WTC11 (cell line): ENCODE measurements around the gene PSMF1. TPM values are rescaled to one million over a fixed set of nuclear protein-coding genes. Genes with fewer than 3 reads are reported as not detected.

ENCODE experiments used
- ATAC-seq: fragments of 200-7000 bp; cut with Tn5 transposase; 2 replicates; pipeline ENCODE4 v1.10.0; 2021; ENCODE audit warnings: mild to moderate bottlenecking, moderate library complexity
- CTCF ChIA-PET: fragments of 300-600 bp; sonication (Branson Sonifier 250); formaldehyde crosslinking; loops from one replicate; lab custom pipeline; 2021; ENCODE audit warnings: antibody characterized with exemption; lab: Charles Lee
- POLR2A ChIA-PET: fragments of 350-600 bp; sonication (Branson Sonifier 250); formaldehyde crosslinking; loops from one replicate; lab custom pipeline; 2021; ENCODE audit warnings: antibody characterized with exemption; lab: Charles Lee
- DNase-seq: peaks from one replicate; pipeline ENCODE4 v3.0.0; 2021; ENCODE audit warnings: low spot score
- H3K27ac Mint-ChIP-seq: 2 replicates; pipeline ENCODE4 v1.8.0; 2021; ENCODE audit warnings: mixed read lengths
- H3K27me3 Mint-ChIP-seq: 2 replicates; pipeline ENCODE4 v1.8.0; 2021; ENCODE audit warnings: low read depth, mild to moderate bottlenecking, moderate library complexity, mixed read lengths
- H3K36me3 Mint-ChIP-seq: 2 replicates; pipeline ENCODE4 v1.8.0; 2021; ENCODE audit warnings: mixed read lengths
- H3K4me1 Mint-ChIP-seq: 2 replicates; pipeline ENCODE4 v1.8.0; 2022; ENCODE audit warnings: mixed read lengths
- H3K4me3 Mint-ChIP-seq: 2 replicates; pipeline ENCODE4 v1.8.0; 2021; ENCODE audit warnings: mild to moderate bottlenecking, moderate library complexity, mixed read lengths
- H3K9me3 Mint-ChIP-seq: 2 replicates; pipeline ENCODE4 v1.8.0; 2021; ENCODE audit warnings: mixed read lengths
- ELF4 ChIP-seq: sonication (generic); formaldehyde crosslinking; IDR thresholded peaks from 2 replicates; pipeline ENCODE4 v1.8.1; 2022; ENCODE audit warnings: low read depth, mild to moderate bottlenecking, moderate library complexity, missing genetic modification reagents
- FOXJ3 ChIP-seq: sonication (generic); formaldehyde crosslinking; IDR thresholded peaks from 2 replicates; pipeline ENCODE4 v1.9.0; 2021; ENCODE audit warnings: missing genetic modification reagents, mild to moderate bottlenecking, borderline replicate concordance
- GRHL2 ChIP-seq: fragments of 250-450 bp; sonication (Bioruptor Pico); IDR thresholded peaks from 2 replicates; pipeline ENCODE4 v1.8.0; 2022; ENCODE audit warnings: mild to moderate bottlenecking, moderate library complexity; ENCODE audit not compliant: insufficient replicate concordance, severe bottlenecking
- IRF2 ChIP-seq: sonication (generic); formaldehyde crosslinking; IDR thresholded peaks from 2 replicates; pipeline ENCODE4 v1.8.0; 2022; ENCODE audit warnings: low read depth, missing genetic modification reagents, borderline replicate concordance
- MYBL2 ChIP-seq: sonication (generic); formaldehyde crosslinking; IDR thresholded peaks from 2 replicates; pipeline ENCODE4 v1.8.1; 2023; ENCODE audit warnings: mild to moderate bottlenecking, moderate library complexity, missing genetic modification reagents
- SMAD3 ChIP-seq: sonication (generic); formaldehyde crosslinking; IDR thresholded peaks from 2 replicates; pipeline ENCODE4 v1.8.0; 2022; ENCODE audit warnings: missing genetic modification reagents, mild to moderate bottlenecking, borderline replicate concordance
- SOX15 ChIP-seq: fragments of 250-450 bp; sonication (Bioruptor Pico); IDR thresholded peaks from 2 replicates; pipeline ENCODE4 v1.9.0; 2021; ENCODE audit warnings: mild to moderate bottlenecking
- TP53 ChIP-seq: sonication (generic); formaldehyde crosslinking; IDR thresholded peaks from 2 replicates; pipeline ENCODE4 v1.8.1; 2023; ENCODE audit warnings: mild to moderate bottlenecking, missing genetic modification reagents
- ZNF423 ChIP-seq: fragments of 250-450 bp; sonication (Bioruptor Pico); IDR thresholded peaks from 2 replicates; pipeline ENCODE4 v2.1.2; 2022; ENCODE audit warnings: mild to moderate bottlenecking, moderate library complexity
- total RNA-seq: library from RNA; stranded (reverse); gene quantifications from 3 replicates; pipeline ENCODE4 v1.2.3, GENCODE V29; 2021
- TF ChIP-seq, protein P1 (sequence below): sonication (generic); formaldehyde crosslinking; IDR thresholded peaks from 2 replicates; pipeline ENCODE4 v1.8.0; 2022; ENCODE audit warnings: mild to moderate bottlenecking, missing genetic modification reagents
- TF ChIP-seq, protein P2 (sequence below): fragments of 250-450 bp; sonication (Bioruptor Pico); conservative IDR thresholded peaks from 2 replicates; pipeline ENCODE4 v1.9.0; 2021; ENCODE audit warnings: mild to moderate bottlenecking
- TF ChIP-seq, protein P3 (sequence below): fragments of 250-450 bp; sonication (Bioruptor Pico); IDR thresholded peaks from 2 replicates; pipeline ENCODE4 v1.9.0; 2021; ENCODE audit warnings: mild to moderate bottlenecking
- TF ChIP-seq, protein P4 (sequence below): sonication (generic); formaldehyde crosslinking; IDR thresholded peaks from 2 replicates; pipeline ENCODE4 v1.8.1; 2023; ENCODE audit warnings: mild to moderate bottlenecking, missing genetic modification reagents
- TF ChIP-seq, protein P5 (sequence below): sonication (generic); formaldehyde crosslinking; IDR thresholded peaks from 2 replicates; pipeline ENCODE4 v1.8.0; 2022; ENCODE audit warnings: mild to moderate bottlenecking, missing genetic modification reagents
- TF ChIP-seq, protein P6 (sequence below): fragments of 250-450 bp; sonication (Bioruptor Pico); IDR thresholded peaks from 2 replicates; pipeline ENCODE4 v1.9.0; 2021; ENCODE audit warnings: mild to moderate bottlenecking
- TF ChIP-seq, protein P7 (sequence below): fragments of 250-450 bp; sonication (Bioruptor Pico); IDR thresholded peaks from 2 replicates; pipeline ENCODE4 v2.1.2; 2022; ENCODE audit warnings: mild to moderate bottlenecking, moderate library complexity
- TF ChIP-seq, protein P8 (sequence below): sonication (generic); formaldehyde crosslinking; IDR thresholded peaks from 2 replicates; pipeline ENCODE4 v1.8.1; 2022; ENCODE audit warnings: mild to moderate bottlenecking, moderate library complexity, missing genetic modification reagents
- TF ChIP-seq, protein P9 (sequence below): sonication (generic); formaldehyde crosslinking; IDR thresholded peaks from 2 replicates; pipeline ENCODE4 v1.8.0; 2022; ENCODE audit warnings: mild to moderate bottlenecking, missing genetic modification reagents
- TF ChIP-seq, protein P10 (sequence below): sonication (generic); formaldehyde crosslinking; IDR thresholded peaks from 2 replicates; pipeline ENCODE4 v1.8.1; 2023; ENCODE audit warnings: mild to moderate bottlenecking, moderate library complexity, missing genetic modification reagents

The PSMF1 gene
- total RNA-seq, 1 experiment from 2014 or later, result 113 TPM

DNA sequence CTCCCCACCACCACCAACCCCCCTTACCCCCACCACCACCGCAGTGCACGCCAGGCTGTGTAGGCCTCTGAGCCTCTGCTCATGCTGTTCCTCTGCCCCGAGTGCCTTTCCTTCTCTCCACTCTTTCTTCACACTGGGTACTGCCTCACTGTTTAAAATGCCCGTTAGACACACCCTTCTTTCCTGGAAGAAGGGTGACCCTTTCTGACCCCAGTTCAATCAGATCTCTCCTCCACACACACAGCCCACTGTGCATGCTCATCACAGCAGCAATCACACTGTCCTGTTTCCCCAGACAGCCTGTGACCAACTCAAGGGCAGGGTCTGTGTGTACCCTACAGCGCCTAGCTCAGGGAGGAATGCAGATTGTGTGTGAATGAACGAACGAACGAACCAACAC is 56.4 kb downstream of the PSMF1 start:
- ATAC-seq, result no peak
- H3K27me3 Mint-ChIP-seq, result no peaks in the 10 kb centered on the region
- no peak for DNase-seq
- no peaks in the 10 kb centered on the region for H3K9me3 Mint-ChIP-seq
- no peak overlapping the region for H3K27ac Mint-ChIP-seq
- H3K36me3 Mint-ChIP-seq, result peaks cover 7% of the 10 kb centered on the region
- H3K4me1 Mint-ChIP-seq, result 0 out of 2 replicates have a peak, but pooled peaks cover 4% of the 10 kb centered on the region
- CTCF ChIA-PET, result no interaction called here
- H3K4me3 Mint-ChIP-seq, result no peak overlapping the region
- POLR2A ChIA-PET, result no interaction called here
- TF ChIP-seq ZNF423 (CRISPR knock-in tag) (no peak), SOX15 (CRISPR knock-in tag) (no peak), TP53 (no peak), GRHL2 (CRISPR knock-in tag) (no peak)
- TF ChIP-seq, protein P1, sequence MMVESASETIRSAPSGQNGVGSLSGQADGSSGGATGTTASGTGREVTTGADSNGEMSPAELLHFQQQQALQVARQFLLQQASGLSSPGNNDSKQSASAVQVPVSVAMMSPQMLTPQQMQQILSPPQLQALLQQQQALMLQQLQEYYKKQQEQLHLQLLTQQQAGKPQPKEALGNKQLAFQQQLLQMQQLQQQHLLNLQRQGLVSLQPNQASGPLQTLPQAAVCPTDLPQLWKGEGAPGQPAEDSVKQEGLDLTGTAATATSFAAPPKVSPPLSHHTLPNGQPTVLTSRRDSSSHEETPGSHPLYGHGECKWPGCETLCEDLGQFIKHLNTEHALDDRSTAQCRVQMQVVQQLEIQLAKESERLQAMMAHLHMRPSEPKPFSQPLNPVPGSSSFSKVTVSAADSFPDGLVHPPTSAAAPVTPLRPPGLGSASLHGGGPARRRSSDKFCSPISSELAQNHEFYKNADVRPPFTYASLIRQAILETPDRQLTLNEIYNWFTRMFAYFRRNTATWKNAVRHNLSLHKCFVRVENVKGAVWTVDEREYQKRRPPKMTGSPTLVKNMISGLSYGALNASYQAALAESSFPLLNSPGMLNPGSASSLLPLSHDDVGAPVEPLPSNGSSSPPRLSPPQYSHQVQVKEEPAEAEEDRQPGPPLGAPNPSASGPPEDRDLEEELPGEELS (CRISPR knock-in tag), result no peak
- TF ChIP-seq, protein P2, sequence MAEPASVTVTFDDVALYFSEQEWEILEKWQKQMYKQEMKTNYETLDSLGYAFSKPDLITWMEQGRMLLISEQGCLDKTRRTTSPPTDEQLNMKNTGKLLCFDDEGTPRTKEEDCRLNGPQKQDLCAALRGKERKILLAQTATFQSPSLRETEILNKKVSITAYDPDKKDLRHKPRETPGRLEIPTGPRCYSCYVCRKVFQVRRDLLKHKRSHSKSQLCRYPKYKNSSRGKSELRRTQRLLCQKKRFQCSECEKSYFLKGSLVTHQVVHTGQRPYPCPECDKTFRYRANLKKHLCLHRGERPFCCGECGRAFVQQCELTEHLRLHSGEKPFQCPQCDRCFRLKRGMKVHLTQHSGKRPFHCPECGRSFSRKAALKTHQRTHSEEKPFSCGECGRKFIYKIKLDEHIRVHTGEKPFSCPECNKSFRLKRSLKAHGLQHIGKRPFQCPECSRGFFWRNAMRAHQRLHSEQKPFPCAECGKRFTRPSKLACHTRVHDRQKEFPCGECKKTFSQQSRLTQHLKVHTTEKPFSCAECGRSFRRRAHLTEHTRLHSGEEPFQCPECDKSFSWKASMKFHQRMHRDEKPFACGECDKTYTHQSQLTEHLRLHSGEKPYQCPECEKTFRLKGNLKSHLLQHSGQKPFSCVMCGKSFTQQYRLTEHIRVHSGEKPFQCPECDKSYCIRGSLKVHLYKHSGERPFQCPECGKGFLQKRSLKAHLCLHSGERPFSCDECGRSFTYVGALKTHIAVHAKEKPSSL (CRISPR knock-in tag), result no peak

DNA sequence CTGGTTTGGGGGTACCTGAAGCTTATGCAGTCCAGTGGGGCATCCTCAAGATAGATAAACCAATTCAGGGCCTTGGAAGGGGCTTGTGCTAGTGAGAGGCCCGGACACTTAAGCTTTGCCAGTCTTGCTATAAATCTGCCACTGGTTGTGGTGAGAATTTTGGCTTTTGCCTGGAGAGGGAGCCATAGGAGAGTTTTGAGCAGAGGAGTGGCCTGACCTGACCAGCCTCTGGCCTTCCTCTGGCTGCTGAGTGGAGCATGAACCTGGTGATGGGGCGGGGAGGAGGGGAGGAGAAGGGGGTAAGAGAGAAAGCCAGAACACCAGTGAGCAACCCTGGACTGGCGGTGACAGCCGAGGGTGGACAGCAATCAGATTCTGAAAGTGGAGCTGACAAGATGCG is 59.3 kb downstream of the PSMF1 start:
- Mint-ChIP-seq H3K36me3 (no peaks in the 10 kb centered on the region; the same call in 1 of the 2 replicates), H3K4me1 (peaks cover 11% of the 10 kb centered on the region), H3K27me3 (peaks cover 6% of the 10 kb centered on the region), H3K27ac (no peak overlapping the region), H3K4me3 (no peak overlapping the region), H3K9me3 (no peaks in the 10 kb centered on the region)
- DNase-seq, result peak; percentile 56
- ChIA-PET POLR2A (no interaction called here), CTCF (interaction anchor here (0.7 to 2.1 kb wide), 10 partner anchors 9 to 453 kb away, joined by 3 to 6 read pairs (median 4); no protein-coding TSS in a partner anchor)
- peak; percentile 94 for ATAC-seq
- TF ChIP-seq, protein P3, sequence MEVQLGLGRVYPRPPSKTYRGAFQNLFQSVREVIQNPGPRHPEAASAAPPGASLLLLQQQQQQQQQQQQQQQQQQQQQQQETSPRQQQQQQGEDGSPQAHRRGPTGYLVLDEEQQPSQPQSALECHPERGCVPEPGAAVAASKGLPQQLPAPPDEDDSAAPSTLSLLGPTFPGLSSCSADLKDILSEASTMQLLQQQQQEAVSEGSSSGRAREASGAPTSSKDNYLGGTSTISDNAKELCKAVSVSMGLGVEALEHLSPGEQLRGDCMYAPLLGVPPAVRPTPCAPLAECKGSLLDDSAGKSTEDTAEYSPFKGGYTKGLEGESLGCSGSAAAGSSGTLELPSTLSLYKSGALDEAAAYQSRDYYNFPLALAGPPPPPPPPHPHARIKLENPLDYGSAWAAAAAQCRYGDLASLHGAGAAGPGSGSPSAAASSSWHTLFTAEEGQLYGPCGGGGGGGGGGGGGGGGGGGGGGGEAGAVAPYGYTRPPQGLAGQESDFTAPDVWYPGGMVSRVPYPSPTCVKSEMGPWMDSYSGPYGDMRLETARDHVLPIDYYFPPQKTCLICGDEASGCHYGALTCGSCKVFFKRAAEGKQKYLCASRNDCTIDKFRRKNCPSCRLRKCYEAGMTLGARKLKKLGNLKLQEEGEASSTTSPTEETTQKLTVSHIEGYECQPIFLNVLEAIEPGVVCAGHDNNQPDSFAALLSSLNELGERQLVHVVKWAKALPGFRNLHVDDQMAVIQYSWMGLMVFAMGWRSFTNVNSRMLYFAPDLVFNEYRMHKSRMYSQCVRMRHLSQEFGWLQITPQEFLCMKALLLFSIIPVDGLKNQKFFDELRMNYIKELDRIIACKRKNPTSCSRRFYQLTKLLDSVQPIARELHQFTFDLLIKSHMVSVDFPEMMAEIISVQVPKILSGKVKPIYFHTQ (CRISPR knock-in tag), result no peak
- TF ChIP-seq, protein P4, sequence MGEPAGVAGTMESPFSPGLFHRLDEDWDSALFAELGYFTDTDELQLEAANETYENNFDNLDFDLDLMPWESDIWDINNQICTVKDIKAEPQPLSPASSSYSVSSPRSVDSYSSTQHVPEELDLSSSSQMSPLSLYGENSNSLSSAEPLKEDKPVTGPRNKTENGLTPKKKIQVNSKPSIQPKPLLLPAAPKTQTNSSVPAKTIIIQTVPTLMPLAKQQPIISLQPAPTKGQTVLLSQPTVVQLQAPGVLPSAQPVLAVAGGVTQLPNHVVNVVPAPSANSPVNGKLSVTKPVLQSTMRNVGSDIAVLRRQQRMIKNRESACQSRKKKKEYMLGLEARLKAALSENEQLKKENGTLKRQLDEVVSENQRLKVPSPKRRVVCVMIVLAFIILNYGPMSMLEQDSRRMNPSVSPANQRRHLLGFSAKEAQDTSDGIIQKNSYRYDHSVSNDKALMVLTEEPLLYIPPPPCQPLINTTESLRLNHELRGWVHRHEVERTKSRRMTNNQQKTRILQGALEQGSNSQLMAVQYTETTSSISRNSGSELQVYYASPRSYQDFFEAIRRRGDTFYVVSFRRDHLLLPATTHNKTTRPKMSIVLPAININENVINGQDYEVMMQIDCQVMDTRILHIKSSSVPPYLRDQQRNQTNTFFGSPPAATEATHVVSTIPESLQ, result no peak
- TF ChIP-seq FOXJ3 (CRISPR knock-in tag) (no peak), SMAD3 (CRISPR knock-in tag) (no peak), MYBL2 (CRISPR knock-in tag) (no peak), IRF2 (CRISPR knock-in tag) (no peak), ELF4 (no peak)
- TF ChIP-seq, protein P5, sequence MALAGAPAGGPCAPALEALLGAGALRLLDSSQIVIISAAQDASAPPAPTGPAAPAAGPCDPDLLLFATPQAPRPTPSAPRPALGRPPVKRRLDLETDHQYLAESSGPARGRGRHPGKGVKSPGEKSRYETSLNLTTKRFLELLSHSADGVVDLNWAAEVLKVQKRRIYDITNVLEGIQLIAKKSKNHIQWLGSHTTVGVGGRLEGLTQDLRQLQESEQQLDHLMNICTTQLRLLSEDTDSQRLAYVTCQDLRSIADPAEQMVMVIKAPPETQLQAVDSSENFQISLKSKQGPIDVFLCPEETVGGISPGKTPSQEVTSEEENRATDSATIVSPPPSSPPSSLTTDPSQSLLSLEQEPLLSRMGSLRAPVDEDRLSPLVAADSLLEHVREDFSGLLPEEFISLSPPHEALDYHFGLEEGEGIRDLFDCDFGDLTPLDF (CRISPR knock-in tag), result no peak
- TF ChIP-seq, protein P6, sequence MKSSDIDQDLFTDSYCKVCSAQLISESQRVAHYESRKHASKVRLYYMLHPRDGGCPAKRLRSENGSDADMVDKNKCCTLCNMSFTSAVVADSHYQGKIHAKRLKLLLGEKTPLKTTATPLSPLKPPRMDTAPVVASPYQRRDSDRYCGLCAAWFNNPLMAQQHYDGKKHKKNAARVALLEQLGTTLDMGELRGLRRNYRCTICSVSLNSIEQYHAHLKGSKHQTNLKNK (CRISPR knock-in tag), result no peak
- TF ChIP-seq, protein P7, sequence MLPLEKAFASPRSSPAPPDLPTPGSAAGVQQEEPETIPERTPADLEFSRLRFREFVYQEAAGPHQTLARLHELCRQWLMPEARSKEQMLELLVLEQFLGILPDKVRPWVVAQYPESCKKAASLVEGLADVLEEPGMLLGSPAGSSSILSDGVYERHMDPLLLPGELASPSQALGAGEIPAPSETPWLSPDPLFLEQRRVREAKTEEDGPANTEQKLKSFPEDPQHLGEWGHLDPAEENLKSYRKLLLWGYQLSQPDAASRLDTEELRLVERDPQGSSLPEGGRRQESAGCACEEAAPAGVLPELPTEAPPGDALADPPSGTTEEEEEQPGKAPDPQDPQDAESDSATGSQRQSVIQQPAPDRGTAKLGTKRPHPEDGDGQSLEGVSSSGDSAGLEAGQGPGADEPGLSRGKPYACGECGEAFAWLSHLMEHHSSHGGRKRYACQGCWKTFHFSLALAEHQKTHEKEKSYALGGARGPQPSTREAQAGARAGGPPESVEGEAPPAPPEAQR (CRISPR knock-in tag), result no peak
- TF ChIP-seq, protein P8, sequence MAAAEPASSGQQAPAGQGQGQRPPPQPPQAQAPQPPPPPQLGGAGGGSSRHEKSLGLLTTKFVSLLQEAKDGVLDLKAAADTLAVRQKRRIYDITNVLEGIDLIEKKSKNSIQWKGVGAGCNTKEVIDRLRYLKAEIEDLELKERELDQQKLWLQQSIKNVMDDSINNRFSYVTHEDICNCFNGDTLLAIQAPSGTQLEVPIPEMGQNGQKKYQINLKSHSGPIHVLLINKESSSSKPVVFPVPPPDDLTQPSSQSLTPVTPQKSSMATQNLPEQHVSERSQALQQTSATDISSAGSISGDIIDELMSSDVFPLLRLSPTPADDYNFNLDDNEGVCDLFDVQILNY (CRISPR knock-in tag), result no peak
- TF ChIP-seq, protein P9, sequence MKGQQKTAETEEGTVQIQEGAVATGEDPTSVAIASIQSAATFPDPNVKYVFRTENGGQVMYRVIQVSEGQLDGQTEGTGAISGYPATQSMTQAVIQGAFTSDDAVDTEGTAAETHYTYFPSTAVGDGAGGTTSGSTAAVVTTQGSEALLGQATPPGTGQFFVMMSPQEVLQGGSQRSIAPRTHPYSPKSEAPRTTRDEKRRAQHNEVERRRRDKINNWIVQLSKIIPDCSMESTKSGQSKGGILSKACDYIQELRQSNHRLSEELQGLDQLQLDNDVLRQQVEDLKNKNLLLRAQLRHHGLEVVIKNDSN (CRISPR knock-in tag), result no peak
- TF ChIP-seq, protein P10, sequence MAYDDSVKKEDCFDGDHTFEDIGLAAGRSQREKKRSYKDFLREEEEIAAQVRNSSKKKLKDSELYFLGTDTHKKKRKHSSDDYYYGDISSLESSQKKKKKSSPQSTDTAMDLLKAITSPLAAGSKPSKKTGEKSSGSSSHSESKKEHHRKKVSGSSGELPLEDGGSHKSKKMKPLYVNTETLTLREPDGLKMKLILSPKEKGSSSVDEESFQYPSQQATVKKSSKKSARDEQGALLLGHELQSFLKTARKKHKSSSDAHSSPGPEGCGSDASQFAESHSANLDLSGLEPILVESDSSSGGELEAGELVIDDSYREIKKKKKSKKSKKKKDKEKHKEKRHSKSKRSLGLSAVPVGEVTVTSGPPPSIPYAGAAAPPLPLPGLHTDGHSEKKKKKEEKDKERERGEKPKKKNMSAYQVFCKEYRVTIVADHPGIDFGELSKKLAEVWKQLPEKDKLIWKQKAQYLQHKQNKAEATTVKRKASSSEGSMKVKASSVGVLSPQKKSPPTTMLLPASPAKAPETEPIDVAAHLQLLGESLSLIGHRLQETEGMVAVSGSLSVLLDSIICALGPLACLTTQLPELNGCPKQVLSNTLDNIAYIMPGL (CRISPR knock-in tag), result no peak
